Omental fat pad (tissue), 4 donors: Measurements from ENCODE around the gene DPYD. TPM values are rescaled to one million over a fixed set of nuclear protein-coding genes. Genes with fewer than 3 reads are reported as not detected.

Experiments
- ATAC-seq: fragments of 150-250 bp; one replicate; pipeline ENCODE4 v1.9.1; 2016; ENCODE audit warnings: mild to moderate bottlenecking, moderate library complexity; ENCODE audit not compliant: low FRiP score
- DNase-seq: peaks from one replicate; pipeline ENCODE4 v3.0.0-alpha.2; 2019; ENCODE audit warnings: low spot score
- total RNA-seq, 4 donors: library from RNA; depleted of rRNA; stranded (reverse); fragments of >200 nt; gene quantifications; one replicate each; pipeline ENCODE4 v1.1.0, GENCODE V29; 2016
- TF ChIP-seq, protein P1 (sequence below), 3 donors: fragments of 450-650 bp; IDR thresholded peaks; one replicate each; pipeline ENCODE4 v1.5.1; 2016 to 2017; ENCODE audit warnings: antibody characterized with exemption in 3 of 3, mild to moderate bottlenecking in 3 of 3, moderate library complexity in 2 of 3

DPYD gene
- total RNA-seq, 4 donors from 2014 or later = 52.5 to 86.4 (median 60.3) TPM

DNA sequence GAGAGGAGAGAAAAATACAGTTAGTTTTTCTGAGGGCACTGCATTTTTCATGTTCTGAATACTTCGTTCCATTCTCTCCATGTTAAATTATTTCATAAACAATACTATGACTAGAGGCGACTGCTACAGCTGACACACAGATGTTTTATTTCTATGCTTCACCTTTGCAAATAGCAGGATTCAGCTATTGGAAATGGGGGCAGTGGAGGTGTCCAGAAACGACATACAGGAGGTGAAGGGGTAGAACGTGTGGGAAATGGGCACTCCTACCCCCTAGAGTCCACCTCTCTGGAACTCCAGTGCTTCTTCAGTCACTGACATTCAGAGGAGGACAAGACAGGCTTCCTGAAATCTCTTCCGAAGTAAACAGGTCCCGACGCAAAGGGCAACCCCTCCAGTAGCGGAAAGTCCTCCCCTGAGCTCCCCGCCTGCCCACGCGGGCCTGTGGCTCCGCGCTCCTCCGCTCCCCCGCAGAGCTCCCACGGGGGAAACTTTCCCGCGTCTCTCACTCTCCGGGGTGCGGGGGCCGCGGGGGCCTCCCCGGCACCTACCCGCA is 480 bp downstream of the DPYD start:
- peak; percentile 70 for ATAC-seq
- TF ChIP-seq, protein P1, sequence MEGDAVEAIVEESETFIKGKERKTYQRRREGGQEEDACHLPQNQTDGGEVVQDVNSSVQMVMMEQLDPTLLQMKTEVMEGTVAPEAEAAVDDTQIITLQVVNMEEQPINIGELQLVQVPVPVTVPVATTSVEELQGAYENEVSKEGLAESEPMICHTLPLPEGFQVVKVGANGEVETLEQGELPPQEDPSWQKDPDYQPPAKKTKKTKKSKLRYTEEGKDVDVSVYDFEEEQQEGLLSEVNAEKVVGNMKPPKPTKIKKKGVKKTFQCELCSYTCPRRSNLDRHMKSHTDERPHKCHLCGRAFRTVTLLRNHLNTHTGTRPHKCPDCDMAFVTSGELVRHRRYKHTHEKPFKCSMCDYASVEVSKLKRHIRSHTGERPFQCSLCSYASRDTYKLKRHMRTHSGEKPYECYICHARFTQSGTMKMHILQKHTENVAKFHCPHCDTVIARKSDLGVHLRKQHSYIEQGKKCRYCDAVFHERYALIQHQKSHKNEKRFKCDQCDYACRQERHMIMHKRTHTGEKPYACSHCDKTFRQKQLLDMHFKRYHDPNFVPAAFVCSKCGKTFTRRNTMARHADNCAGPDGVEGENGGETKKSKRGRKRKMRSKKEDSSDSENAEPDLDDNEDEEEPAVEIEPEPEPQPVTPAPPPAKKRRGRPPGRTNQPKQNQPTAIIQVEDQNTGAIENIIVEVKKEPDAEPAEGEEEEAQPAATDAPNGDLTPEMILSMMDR (IDR thresholded peaks at IDR 0.05) = no peak
- no peak for DNase-seq

DNA sequence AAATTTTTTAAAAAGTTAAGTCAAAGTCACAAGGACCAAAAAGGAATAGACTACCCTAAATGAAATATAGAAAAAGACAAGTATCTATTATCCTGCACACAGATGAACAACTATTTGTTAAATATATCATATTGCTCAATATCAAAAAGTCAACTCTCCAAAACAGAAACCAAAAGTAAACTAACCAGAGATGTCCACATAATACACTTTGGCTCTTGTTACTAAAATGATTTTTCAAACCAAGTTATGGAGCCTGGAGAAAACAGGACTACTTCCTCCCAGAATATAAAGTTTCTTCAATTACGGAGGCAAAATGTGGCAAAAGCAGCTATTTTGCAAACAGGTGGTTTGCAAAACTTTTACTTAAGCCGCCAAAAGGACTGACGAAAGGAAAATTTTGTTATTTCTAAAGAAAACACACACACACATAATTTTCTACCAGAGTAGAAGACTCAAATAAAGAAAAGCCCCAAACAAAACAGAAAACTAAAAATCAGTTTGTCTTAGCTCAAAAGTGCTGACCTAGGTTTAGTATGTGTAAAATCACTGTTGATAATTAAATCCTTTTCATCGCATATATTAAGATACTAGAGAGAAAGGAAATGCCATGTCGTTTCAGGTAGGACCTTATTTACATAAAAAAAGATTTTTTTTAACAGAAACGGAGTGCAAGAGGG is 1.1 kb downstream of the DPYD start:
- DNase-seq (no peak), ATAC-seq (no peak)
- TF ChIP-seq, protein P1 (IDR thresholded peaks at IDR 0.05) = no peak

DNA sequence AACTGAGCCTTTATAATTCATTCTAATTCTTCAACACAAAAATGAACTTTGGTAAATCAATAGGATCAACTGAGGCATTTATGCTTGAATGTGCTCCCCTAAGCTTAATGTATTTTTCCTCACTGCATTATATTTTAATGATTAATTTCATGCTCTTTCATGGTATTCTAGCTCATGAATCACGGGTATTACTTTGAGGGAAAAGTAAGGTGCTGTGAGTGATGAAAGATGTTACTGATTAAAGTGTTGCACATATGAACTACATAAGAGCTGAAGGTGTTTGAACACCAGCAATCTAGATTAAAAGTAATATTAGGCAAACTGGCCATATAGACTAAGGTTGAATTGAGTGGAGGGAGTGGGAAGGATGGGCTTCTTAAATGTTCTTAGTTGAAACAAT is 1.9 kb downstream of the DPYD start:
- TF ChIP-seq, protein P1 (IDR thresholded peaks at IDR 0.05) = no peak
- ATAC-seq (no peak), DNase-seq (no peak)

DNA sequence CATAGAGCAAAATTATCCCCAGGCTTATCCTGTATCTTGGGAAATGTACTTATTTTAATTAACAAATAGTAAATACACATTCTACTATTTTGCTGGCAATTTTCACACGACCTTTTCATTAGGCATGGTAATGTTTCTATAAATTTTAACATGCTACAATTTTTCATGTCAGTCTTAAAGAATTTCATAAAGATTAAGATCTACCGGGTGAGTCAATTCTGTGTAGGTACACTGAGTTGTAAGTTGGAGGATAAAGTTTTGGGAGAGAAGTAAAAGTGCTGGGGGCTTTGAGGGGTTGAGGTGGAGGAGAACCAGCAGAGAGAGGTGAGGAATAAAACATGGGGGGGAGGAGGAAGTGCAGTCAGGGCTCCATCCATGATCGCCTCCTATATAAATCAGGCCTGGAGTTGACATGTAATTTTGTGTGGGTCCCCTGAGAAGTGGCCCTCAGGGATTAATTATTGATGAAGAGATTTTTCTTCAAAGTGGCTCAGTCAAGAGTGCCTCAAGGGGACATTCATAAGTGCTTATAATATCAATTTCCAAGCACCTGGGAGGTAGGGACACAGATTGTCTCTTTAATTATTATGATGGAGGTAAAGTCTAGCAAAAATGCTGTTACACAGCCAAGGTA is 7.2 kb downstream of the DPYD start:
- ATAC-seq = no peak

DNA sequence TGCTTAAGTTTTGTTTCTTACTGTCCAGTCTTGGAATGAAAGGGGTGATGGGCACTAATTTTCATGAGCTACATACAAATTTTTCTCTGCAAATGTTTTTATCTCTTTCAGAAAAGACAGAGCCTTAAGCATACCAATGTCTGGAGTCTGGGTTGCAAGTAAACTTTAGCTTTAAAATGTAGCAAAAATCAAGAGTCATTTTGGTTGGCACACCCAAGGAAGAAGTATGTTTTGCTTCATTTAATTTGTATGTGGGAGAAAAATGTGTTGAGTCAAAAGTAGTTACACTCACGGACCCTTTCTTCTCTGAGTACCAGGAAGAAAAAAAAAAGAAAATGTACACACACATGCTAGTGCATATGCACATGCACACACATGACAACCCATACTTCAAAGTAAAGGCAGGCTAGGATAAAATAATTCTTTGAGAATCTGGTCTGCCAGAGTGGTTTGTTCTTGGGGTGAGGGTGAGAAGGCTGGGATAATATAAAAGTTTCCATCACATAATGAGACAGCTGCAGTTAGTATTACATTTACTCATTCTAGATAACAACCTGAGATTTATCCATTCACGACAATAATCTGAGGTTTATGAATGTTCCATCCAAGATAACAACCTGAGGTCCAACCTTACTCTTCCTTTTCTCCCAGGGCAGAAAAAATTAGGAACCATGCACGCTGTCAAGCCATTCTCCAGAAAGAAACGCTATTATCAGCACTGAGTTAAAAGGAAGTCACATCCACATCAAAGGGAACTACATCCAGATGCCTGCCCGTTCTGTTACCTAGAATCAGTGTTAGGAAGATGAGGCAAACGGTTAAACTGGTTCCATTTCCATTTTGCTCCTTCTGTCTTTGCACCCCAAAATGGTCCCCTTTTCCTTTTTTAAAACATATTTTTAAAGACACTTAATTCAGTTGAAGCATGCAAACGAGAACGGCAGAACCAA is 9.3 kb downstream of the DPYD start:
- ATAC-seq = no peak
- no peak for DNase-seq
- TF ChIP-seq, protein P1 (IDR thresholded peaks at IDR 0.05) = no peak

More for the DNA sequence above, 7.2 kb downstream of the DPYD start:
- TF ChIP-seq, protein P1 (IDR thresholded peaks at IDR 0.05) = no peak
- DNase-seq = no peak

DNA sequence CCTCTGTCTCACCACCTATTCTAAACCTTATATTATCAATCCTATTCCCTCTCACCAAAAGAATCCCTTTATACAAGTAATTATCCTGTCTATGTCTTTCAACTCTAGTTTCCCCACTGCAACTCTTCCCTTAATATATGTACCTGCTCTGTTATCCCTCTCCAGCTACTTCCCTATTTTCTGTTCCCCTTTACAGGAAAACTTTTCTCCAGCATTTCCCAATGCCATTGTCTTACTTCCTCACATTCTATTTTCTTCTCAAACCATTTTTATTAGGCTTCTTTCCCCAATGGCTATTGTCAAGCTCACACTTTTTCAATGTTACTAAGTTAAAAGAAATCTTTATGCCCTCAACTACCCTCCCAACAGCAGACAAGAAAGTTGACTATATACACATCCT is 11.6 kb downstream of the DPYD start:
- no peak for ATAC-seq
- DNase-seq = no peak
- TF ChIP-seq, protein P1 (IDR thresholded peaks at IDR 0.05) = no peak
